GM12892 (cell line): ENCODE measurements around the gene KCNJ6.

Experiments used
- POLR2A ChIP-seq: IDR thresholded peaks from 2 replicates; pipeline ENCODE4 v1.6.1; 2011; ENCODE audit warnings: low read depth, low read length, control low read depth
- POLR2AphosphoS5 ChIP-seq: IDR thresholded peaks from 2 replicates; pipeline ENCODE4 v1.6.1; 2011; ENCODE audit warnings: low read depth, low read length, control low read depth
- TAF1 ChIP-seq: IDR thresholded peaks from 2 replicates; pipeline ENCODE4 v1.6.1; 2011; ENCODE audit warnings: low read depth, mild to moderate bottlenecking, control low read depth, low read length, borderline replicate concordance

DNA sequence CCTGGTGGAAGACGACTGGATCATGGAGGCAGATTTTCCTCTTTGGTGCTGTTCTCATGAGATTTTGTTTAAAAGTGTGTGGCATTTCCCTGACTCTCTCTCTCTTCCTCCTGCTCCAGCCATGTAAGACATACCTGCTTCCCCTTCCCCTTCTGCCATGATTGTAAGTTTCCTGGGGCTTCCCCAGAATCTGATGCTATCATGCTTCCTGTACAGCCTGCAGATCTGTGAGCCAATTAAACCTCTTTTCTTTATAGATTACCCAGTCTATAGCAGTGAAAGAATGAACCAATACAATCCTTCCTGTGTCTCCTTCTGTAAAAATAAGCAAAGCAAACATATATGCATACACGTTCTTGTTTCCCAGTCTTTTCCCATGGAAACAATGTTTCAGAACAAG is 276.5 kb downstream of the KCNJ6 start:
- no peak for TF ChIP-seq POLR2AphosphoS5
- no peak for TF ChIP-seq TAF1
- TF ChIP-seq POLR2A: no peak
